Measurements from ENCODE around the gene COL15A1.
"Not testable (repeated sequence)": the region's sequence is repeated elsewhere in the genome, so short reads cannot be mapped to it uniquely, and the experiment has no call there.

COL15A1 gene

GRCh38 chr9:99079542-99079941, 135.8 kb downstream of the COL15A1 start:
- DNase-seq (ENCODE audit: low read depth, low spot score) = no peak

GRCh38 chr9:99083051-99083450, 139.3 kb downstream of the COL15A1 start:
- DNase-seq (ENCODE audit: low read depth, low spot score) = no peak

GRCh38 chr9:99085949-99086948, 142.5 kb downstream of the COL15A1 start:
- DNase-seq (ENCODE audit: low read depth, low spot score) = no peak

GRCh38 chr9:99087462-99087861, 143.8 kb downstream of the COL15A1 start:
- DNase-seq (ENCODE audit: low read depth, low spot score) = no peak

GRCh38 chr9:99090336-99091130, 146.8 kb downstream of the COL15A1 start:
- no peak for DNase-seq (ENCODE audit: low read depth, low spot score)

GRCh38 chr9:99092643-99093491, 149.2 kb downstream of the COL15A1 start:
- DNase-seq (ENCODE audit: low read depth, low spot score) = no peak

GRCh38 chr9:99093492-99093791, 149.7 kb downstream of the COL15A1 start:
- DNase-seq (ENCODE audit: low read depth, low spot score) = no peak

GRCh38 chr9:99095565-99095964, 151.9 kb downstream of the COL15A1 start:
- DNase-seq (ENCODE audit: low read depth, low spot score) = no peak

- no peak for DNase-seq (ENCODE audit: low read depth, low spot score)
Observed at GRCh38 chr9:99096409-99096808, 152.7 kb downstream of the COL15A1 start.

GRCh38 chr9:99099806-99100585, 156.3 kb downstream of the COL15A1 start:
- not testable (repeated sequence) for DNase-seq (ENCODE audit: low read depth, low spot score)

GRCh38 chr9:99101271-99101670, 157.6 kb downstream of the COL15A1 start:
- no peak for DNase-seq (ENCODE audit: low read depth, low spot score)

GRCh38 chr9:99101812-99102211, 158.1 kb downstream of the COL15A1 start:
- DNase-seq (ENCODE audit: low read depth, low spot score) = no peak

- no peak for DNase-seq (ENCODE audit: low read depth, low spot score)
Observed at GRCh38 chr9:99103054-99103895, 159.6 kb downstream of the COL15A1 start.

GRCh38 chr9:99103901-99104458, 160.3 kb downstream of the COL15A1 start:
- DNase-seq (ENCODE audit: low read depth, low spot score) = no peak

GRCh38 chr9:99104459-99105151, 160.9 kb downstream of the COL15A1 start, which contains the start of gene TGFBR1:
Gene TGFBR1 (plus strand): TSS chr9:99105113. CDS start chr9:99105206, 93 bp downstream.
- DNase-seq (ENCODE audit: low read depth, low spot score) = peak; percentile 74

GRCh38 chr9:99105152-99106043, 161.7 kb downstream of the COL15A1 start:
- DNase-seq (ENCODE audit: low read depth, low spot score) = no peak

GRCh38 chr9:99106044-99106375, 162.3 kb downstream of the COL15A1 start:
- DNase-seq (ENCODE audit: low read depth, low spot score) = no peak

GRCh38 chr9:99107421-99107820, 163.7 kb downstream of the COL15A1 start:
- no peak for DNase-seq (ENCODE audit: low read depth, low spot score)
